Spleen (tissue), 7 donors: ENCODE data around the gene SMIM15.

Experiments
- POLR2A ChIP-seq, 3 donors: fragments of 450-650 bp; IDR thresholded peaks; one replicate each; pipeline ENCODE4 v1.5.1; 2017; ENCODE audit warnings: antibody characterized with exemption in 3 of 3, mild to moderate bottlenecking in 1 of 3
- POLR2AphosphoS5 ChIP-seq, 3 donors: sonication (generic); formaldehyde crosslinking; IDR thresholded peaks; one replicate each; pipeline ENCODE4 v1.5.1; 2017; ENCODE audit warnings: antibody characterized with exemption in 3 of 3
- TF ChIP-seq, protein P1 (sequence below), 11 experiments: fragments of 200-600 bp in 7 of 11; fragments of 450-650 bp in 4 of 11; sonication (generic) in 4 of 11; IDR thresholded peaks in 8 of 11; conservative IDR thresholded peaks in 3 of 11; 1 replicate in 7 of 11; 2 replicates in 4 of 11; pipeline versions ENCODE4 v1.4.0 to v1.8.0; 2016 to 2021; ENCODE audit warnings: antibody characterized with exemption in 11 of 11, inconsistent platforms in 4 of 11, mild to moderate bottlenecking in 1 of 11
- donor health status: DM: no; HTN: no; CAD: no; lungs with moderate emphysema.
- donor health status: DM: no; HTN: no; CAD: no.
- donor health status: DM: no; HTN: no; CAD: no.

DNA sequence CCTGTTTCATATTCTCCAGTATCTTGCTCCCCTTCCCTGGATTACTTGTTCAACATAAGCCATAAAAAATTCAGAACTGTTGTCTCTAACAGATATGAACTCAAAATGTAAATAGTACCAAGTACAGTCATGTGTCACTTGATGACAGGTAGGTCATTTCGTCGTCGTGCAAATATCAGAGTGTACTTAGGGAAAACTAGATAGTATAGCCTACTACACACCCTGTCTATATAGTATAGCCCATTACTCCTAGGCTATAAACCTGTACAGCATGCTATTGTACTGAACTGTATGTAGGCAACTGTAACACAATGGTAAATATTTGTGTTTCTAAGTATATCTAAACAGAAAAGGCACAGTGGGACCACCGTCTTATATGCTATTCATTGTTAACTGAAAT is 39.1 kb downstream of the SMIM15 start:
- TF ChIP-seq, protein P1, sequence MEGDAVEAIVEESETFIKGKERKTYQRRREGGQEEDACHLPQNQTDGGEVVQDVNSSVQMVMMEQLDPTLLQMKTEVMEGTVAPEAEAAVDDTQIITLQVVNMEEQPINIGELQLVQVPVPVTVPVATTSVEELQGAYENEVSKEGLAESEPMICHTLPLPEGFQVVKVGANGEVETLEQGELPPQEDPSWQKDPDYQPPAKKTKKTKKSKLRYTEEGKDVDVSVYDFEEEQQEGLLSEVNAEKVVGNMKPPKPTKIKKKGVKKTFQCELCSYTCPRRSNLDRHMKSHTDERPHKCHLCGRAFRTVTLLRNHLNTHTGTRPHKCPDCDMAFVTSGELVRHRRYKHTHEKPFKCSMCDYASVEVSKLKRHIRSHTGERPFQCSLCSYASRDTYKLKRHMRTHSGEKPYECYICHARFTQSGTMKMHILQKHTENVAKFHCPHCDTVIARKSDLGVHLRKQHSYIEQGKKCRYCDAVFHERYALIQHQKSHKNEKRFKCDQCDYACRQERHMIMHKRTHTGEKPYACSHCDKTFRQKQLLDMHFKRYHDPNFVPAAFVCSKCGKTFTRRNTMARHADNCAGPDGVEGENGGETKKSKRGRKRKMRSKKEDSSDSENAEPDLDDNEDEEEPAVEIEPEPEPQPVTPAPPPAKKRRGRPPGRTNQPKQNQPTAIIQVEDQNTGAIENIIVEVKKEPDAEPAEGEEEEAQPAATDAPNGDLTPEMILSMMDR (IDR thresholded peaks at IDR 0.05 in 8 of 11, conservative IDR thresholded peaks at IDR 0.05 in 3 of 11) = no peak
- no peak for TF ChIP-seq POLR2AphosphoS5 (IDR thresholded peaks at IDR 0.05)
- TF ChIP-seq POLR2A (IDR thresholded peaks at IDR 0.05) = no peak
